ENCODE results near the gene CRHR2.

The CRHR2 gene

DNA sequence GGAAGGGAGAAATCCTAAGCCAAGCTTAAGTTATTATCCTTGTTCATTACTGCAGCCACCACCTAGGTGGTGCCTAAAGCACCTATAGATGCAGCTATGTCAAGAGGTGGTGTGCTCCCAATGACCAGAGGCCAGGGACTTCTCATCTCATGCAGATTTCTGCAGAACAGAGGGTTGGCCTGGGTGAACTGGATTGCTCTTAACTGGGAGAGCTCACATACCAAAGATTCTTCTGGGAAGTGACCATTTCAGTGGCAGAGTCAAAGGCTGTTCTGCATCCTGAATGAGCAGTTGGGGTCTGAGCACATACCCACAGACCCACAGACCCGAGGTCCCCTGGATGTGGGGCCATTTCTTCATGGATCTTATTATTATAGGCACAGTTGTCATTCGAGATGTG is 2.1 kb upstream of the CRHR2 start:
- H3K4me3 ChIP-seq (replicated peaks; ENCODE audit: low read depth, low read length) = no peak overlapping the region
- peaks cover 8% of the 10 kb centered on the region for H3K27me3 ChIP-seq (replicated peaks; ENCODE audit: control insufficient read depth, insufficient read depth, low read length)
- DNase-seq (ENCODE audit: extremely low read depth, insufficient read length) = no peak
- TF ChIP-seq, protein P1, sequence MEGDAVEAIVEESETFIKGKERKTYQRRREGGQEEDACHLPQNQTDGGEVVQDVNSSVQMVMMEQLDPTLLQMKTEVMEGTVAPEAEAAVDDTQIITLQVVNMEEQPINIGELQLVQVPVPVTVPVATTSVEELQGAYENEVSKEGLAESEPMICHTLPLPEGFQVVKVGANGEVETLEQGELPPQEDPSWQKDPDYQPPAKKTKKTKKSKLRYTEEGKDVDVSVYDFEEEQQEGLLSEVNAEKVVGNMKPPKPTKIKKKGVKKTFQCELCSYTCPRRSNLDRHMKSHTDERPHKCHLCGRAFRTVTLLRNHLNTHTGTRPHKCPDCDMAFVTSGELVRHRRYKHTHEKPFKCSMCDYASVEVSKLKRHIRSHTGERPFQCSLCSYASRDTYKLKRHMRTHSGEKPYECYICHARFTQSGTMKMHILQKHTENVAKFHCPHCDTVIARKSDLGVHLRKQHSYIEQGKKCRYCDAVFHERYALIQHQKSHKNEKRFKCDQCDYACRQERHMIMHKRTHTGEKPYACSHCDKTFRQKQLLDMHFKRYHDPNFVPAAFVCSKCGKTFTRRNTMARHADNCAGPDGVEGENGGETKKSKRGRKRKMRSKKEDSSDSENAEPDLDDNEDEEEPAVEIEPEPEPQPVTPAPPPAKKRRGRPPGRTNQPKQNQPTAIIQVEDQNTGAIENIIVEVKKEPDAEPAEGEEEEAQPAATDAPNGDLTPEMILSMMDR (IDR thresholded peaks at IDR 0.05; ENCODE audit: insufficient read depth, low read length, poor library complexity, severe bottlenecking) = no peak
- no peaks in the 10 kb centered on the region for H3K36me3 ChIP-seq (ENCODE audit: control insufficient read depth, insufficient read depth, low read length)

DNA sequence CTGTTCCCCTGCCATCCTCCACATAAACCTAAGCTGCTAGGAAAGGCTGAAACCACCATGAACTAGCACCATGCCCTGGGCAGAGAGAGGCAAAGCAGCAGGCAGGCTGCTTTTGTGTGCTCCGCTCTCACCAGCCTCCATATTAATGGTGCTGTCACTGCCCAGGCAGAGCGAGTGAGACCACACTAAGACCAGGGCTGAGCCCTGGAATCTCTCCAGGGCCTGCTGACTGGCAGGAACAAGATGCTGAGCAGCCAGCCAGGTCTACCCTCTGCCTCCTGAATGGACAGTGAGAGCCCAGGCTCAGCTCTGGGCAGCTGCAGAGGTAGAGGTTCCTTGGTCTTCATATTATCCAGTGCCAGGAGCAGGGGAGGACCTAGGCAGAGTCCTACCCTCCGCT is 1.6 kb upstream of the CRHR2 start:
- TF ChIP-seq, protein P1 (IDR thresholded peaks at IDR 0.05; ENCODE audit: insufficient read depth, low read length, poor library complexity, severe bottlenecking) = no peak
- Histone ChIP-seq H3K4me3 (replicated peaks; ENCODE audit: low read depth, low read length) (no peak overlapping the region), H3K36me3 (ENCODE audit: control insufficient read depth, insufficient read depth, low read length) (no peaks in the 10 kb centered on the region), H3K27me3 (replicated peaks; ENCODE audit: control insufficient read depth, insufficient read depth, low read length) (peaks cover 9% of the 10 kb centered on the region)
- no peak for DNase-seq (ENCODE audit: extremely low read depth, insufficient read length)

DNA sequence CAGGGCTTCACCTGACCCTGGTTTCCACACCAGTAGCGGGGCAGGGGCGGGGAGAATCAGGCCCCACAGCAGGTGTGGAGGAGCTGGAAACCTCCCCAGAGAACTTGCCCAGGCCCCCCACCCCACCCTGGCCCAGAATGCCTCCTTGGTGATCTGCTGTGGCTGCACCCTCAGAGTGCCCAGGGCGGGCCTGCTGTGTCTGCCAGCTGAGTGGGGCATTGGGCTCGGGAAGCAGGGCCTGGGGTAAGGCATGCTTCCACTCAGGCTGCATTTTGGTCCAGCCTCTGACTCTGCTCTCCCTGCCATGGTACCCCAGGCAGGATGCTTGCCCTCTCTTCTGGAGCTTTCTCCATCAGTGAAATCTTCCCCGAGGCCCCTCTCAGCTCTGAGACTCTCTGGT is 1.1 kb upstream of the CRHR2 start:
- DNase-seq (ENCODE audit: extremely low read depth, insufficient read length) = no peak
- no peaks in the 10 kb centered on the region for H3K36me3 ChIP-seq (ENCODE audit: control insufficient read depth, insufficient read depth, low read length)
- TF ChIP-seq, protein P1 (IDR thresholded peaks at IDR 0.05; ENCODE audit: insufficient read depth, low read length, poor library complexity, severe bottlenecking) = no peak
- no peak overlapping the region for H3K4me3 ChIP-seq (replicated peaks; ENCODE audit: low read depth, low read length)
- H3K27me3 ChIP-seq (replicated peaks; ENCODE audit: control insufficient read depth, insufficient read depth, low read length) = peaks cover 10% of the 10 kb centered on the region

- Histone ChIP-seq H3K4me3 (replicated peaks; ENCODE audit: low read depth, low read length) (no peak overlapping the region; the same call in 1 of the 2 replicates), H3K27me3 (replicated peaks; ENCODE audit: control insufficient read depth, insufficient read depth, low read length) (peaks cover 10% of the 10 kb centered on the region), H3K36me3 (ENCODE audit: control insufficient read depth, insufficient read depth, low read length) (no peaks in the 10 kb centered on the region)
- TF ChIP-seq, protein P1 (IDR thresholded peaks at IDR 0.05; ENCODE audit: insufficient read depth, low read length, poor library complexity, severe bottlenecking) = no peak
- DNase-seq (ENCODE audit: extremely low read depth, insufficient read length) = no peak
Measured at GRCh38 chr7:30681815-30682211, 443 bp downstream of the CRHR2 start.

DNA sequence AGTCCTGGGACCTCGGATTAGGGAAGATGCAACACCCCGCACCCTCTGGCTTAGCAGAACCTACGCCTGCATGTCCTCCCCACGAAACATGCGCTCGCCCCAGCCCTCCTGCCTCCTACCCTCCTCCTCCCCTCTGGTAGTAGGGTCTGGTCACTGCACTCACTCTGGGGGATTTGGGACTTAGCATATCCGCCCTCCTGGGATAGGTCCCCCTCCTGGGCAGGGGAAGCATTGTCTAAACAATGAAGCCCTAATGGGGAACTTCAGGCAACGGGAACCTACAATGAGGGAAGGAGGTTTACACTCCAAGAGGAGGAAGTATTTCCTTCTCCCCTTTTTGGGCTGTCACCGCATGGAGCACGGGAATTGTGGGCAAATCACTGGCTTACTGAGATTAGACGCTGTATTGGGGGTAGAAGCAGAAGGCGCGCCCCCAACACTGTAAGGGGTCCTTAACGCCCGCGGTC is 892 bp downstream of the CRHR2 start:
- Histone ChIP-seq H3K27me3 (replicated peaks; ENCODE audit: control insufficient read depth, insufficient read depth, low read length) (peaks cover 10% of the 10 kb centered on the region), H3K4me3 (replicated peaks; ENCODE audit: low read depth, low read length) (no peak overlapping the region), H3K36me3 (ENCODE audit: control insufficient read depth, insufficient read depth, low read length) (no peaks in the 10 kb centered on the region)
- TF ChIP-seq, protein P1 (IDR thresholded peaks at IDR 0.05; ENCODE audit: insufficient read depth, low read length, poor library complexity, severe bottlenecking) = no peak
- DNase-seq (ENCODE audit: extremely low read depth, insufficient read length) = no peak

DNA sequence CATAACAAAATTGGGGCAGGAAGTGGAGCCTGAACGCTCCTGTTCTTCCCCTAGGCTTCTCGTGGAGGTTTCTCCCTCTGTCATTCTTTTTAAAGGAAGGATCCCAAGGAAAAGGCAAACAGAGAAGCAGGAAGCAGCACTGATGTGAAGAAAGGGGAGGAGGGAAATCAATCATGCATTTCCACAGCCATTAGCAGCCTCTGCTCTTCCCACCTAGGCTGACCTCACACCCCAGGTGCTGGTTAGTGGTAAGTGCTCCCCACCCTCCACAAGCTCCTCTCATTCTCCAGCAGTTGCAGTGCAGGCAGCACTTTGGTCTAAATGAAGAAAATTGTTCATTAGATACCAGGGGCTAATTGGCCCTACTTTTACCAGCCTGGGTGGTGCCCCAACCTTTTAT is 2.6 kb downstream of the CRHR2 start:
- TF ChIP-seq, protein P1 (IDR thresholded peaks at IDR 0.05; ENCODE audit: insufficient read depth, low read length, poor library complexity, severe bottlenecking) = no peak
- Histone ChIP-seq H3K27me3 (replicated peaks; ENCODE audit: control insufficient read depth, insufficient read depth, low read length) (peaks cover 10% of the 10 kb centered on the region), H3K36me3 (ENCODE audit: control insufficient read depth, insufficient read depth, low read length) (no peaks in the 10 kb centered on the region), H3K4me3 (replicated peaks; ENCODE audit: low read depth, low read length) (no peak overlapping the region)
- DNase-seq (ENCODE audit: extremely low read depth, insufficient read length) = no peak
